Testis (tissue), 3 donors: ENCODE results near the gene ATXN7L1. TPM values are rescaled to one million over a fixed set of nuclear protein-coding genes. Genes with fewer than 3 reads are reported as not detected.

Experiments
- DNase-seq: peaks from one replicate; pipeline ENCODE4 v3.0.0-alpha.2; 2019
- H3K27ac ChIP-seq, 2 donors: fragments of 200-600 bp; sonication (generic); one replicate each; pipeline ENCODE4 v1.5.1; 2019
- H3K27me3 ChIP-seq: fragments of 200-600 bp; sonication (generic); one replicate; pipeline ENCODE4 v1.5.1; 2019
- H3K36me3 ChIP-seq: fragments of 200-600 bp; sonication (generic); one replicate; pipeline ENCODE4 v1.5.1; 2017; ENCODE audit warnings: low read depth; ENCODE audit errors: missing control alignments
- H3K4me1 ChIP-seq: fragments of 200-600 bp; sonication (generic); one replicate; pipeline ENCODE4 v1.5.1; 2019
- H3K4me3 ChIP-seq, 2 donors: fragments of 200-600 bp; sonication (generic); one replicate each; pipeline ENCODE4 v1.5.1; 2017 to 2019
- H3K9me3 ChIP-seq: fragments of 200-600 bp; sonication (generic); one replicate; pipeline ENCODE4 v1.5.1; 2017
- POLR2A ChIP-seq: fragments of 450-650 bp; IDR thresholded peaks from one replicate; pipeline ENCODE4 v1.6.1; 2017; ENCODE audit warnings: antibody characterized with exemption, mild to moderate bottlenecking, moderate library complexity
- WGBS, 2 donors: methylation state at CpG; one replicate each; pipeline ENCODE4 v1.1.5; 2018; 5-methylcytosine and 5-hydroxymethylcytosine counted together
- intact Hi-C: fragments of 100-400 bp; cut with DNase I; formaldehyde crosslinking; loops from one replicate; pipeline ENCODE4 v1.15.1; 2023; ENCODE audit warnings: low total_unique reads
- polyA plus RNA-seq: library from polyadenylated mRNA; stranded (reverse); fragments of 350-450 nt; fragmentation: Illumina TruSeq; extraction: RNeasy Lipid Tissue Mini Kit (QIAGEN cat#74804); gene quantifications from one replicate; pipeline ENCODE4 v1.2.3, GENCODE V29; 2014; ENCODE audit warnings: low read depth, low replicate concordance; ENCODE audit not compliant: insufficient read depth
- total RNA-seq, 2 donors: library from RNA; depleted of rRNA; stranded (reverse); fragments of >200 nt; gene quantifications; one replicate each; pipeline ENCODE4 v1.2.3, GENCODE V29; 2016
- TF ChIP-seq, protein P1 (sequence below), 3 experiments: fragments of 450-650 bp in 2 of 3; fragments of 200-600 bp in 1 of 3; sonication (generic) in 1 of 3; IDR thresholded peaks; one replicate each; pipeline ENCODE4 v1.5.1; 2016 to 2019; ENCODE audit warnings: antibody characterized with exemption in 3 of 3, mild to moderate bottlenecking in 2 of 3, moderate library complexity in 1 of 3

Gene ATXN7L1
- total and polyA plus RNA-seq, 3 donors from 2014 or later, result 35.7 to 61.7 (median 35.9) TPM

DNA sequence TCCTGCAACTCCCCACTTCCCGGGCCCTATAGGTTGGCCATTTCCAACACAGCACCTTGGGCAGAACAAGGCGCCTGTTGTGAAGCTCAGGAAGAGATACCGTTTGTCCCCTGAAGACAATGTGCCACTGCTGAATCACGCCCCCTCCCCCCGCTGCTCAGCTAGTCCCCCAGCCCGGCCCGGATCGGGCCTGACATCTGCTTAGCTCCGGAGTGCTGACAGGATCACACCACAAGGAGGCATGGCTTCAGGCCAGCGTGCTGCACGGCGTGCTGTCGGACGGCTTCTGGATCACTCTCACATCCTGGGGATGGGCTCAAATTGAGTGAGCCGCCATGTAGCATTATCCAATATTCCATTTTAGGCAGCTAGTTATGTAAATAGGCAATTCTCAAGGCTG is 233.0 kb downstream of the ATXN7L1 start:
- Histone ChIP-seq H3K9me3 (no peaks in the 10 kb centered on the region), H3K27me3 (no peaks in the 10 kb centered on the region), H3K27ac (no peak overlapping the region), H3K36me3 (no peaks in the 10 kb centered on the region), H3K4me3 (no peak overlapping the region), H3K4me1 (peaks cover 8% of the 10 kb centered on the region)
- TF ChIP-seq POLR2A, result no peak
- TF ChIP-seq, protein P1, sequence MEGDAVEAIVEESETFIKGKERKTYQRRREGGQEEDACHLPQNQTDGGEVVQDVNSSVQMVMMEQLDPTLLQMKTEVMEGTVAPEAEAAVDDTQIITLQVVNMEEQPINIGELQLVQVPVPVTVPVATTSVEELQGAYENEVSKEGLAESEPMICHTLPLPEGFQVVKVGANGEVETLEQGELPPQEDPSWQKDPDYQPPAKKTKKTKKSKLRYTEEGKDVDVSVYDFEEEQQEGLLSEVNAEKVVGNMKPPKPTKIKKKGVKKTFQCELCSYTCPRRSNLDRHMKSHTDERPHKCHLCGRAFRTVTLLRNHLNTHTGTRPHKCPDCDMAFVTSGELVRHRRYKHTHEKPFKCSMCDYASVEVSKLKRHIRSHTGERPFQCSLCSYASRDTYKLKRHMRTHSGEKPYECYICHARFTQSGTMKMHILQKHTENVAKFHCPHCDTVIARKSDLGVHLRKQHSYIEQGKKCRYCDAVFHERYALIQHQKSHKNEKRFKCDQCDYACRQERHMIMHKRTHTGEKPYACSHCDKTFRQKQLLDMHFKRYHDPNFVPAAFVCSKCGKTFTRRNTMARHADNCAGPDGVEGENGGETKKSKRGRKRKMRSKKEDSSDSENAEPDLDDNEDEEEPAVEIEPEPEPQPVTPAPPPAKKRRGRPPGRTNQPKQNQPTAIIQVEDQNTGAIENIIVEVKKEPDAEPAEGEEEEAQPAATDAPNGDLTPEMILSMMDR (IDR thresholded peaks at IDR 0.05), result no peak
- 70 to 91% methylated on average over 10 to 15 of the region's 15 CpGs for WGBS, 2 donors
- intact Hi-C loops, result no loop called here
- peak; percentile 72 for DNase-seq

DNA sequence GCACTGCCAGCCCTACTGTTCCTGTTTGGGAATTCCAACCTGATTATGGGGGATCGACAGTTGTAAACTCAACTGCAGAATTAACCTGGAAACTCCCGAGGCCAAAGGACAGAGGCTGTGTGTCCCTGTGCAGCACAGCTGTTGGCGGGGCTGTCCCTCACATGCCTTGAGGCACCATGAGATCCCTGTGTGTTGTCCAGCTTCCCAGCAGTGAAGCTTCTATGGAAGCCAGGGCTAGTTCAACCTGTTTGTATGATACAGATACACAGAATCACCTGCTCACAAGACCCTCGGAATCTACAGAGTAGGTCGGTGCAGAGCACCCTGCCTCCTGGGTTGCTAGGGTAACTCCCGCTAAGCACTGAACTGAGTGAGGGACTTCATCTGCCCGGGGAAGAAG is 234.1 kb downstream of the ATXN7L1 start:
- intact Hi-C loops, result no loop called here
- no peaks in the 10 kb centered on the region for H3K36me3 ChIP-seq
- 94 to 95% methylated on average over 5 to 7 of the region's 7 CpGs for WGBS, 2 donors
- H3K4me3 ChIP-seq, result no peak overlapping the region
- no peak overlapping the region for H3K27ac ChIP-seq
- TF ChIP-seq, protein P1 (IDR thresholded peaks at IDR 0.05), result no peak
- no peak for TF ChIP-seq POLR2A
- H3K9me3 ChIP-seq, result no peaks in the 10 kb centered on the region
- no peak for DNase-seq
- no peaks in the 10 kb centered on the region for H3K27me3 ChIP-seq
- H3K4me1 ChIP-seq, result peaks cover 8% of the 10 kb centered on the region

DNA sequence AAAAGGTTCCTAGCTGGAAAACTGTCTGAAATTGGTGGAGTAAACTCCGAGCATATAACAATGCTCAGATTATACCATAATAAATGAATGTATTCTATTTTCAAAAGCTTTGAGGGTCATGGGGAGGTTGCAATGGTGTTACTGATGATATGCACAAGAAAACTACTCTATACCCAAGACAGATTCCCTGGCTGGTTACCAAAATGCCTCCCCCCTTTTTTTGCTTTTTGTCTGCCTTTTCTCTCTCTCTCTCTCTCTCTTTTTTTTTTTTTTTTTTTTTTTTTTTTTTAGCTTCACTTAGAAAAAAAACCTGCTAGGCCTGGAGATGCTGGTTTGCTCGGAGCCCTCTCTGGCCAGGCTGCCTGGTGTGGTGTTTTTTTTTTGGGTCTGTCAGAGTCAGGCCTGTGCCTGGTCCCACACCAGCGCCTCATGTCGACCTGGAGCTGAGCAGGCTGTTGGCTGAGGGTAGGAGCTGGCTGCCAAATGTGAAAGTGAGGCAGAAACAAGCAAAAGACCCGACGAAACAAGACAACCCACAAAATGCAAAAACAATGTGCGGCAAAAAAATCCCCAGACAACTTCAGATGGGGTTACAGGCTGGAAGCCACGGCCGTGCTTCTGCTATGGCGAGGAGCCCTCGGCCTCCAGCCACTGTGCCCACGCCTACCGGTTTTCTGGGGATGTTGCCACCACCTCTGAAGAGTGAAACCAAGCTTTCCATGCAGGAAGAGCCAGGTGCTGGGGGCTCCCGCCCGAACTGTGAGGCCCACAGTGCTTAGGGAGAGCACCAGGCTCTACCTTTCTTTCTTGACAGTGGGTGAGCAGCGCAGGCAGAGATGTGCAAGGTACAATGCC is 235.2 kb downstream of the ATXN7L1 start:
- no peaks in the 10 kb centered on the region for H3K9me3 ChIP-seq
- 89% methylated on average over 16 of the region's 16 CpGs for WGBS, 2 donors
- H3K4me3 ChIP-seq, result no peak overlapping the region
- DNase-seq, result no peak
- no peak for TF ChIP-seq POLR2A
- TF ChIP-seq, protein P1 (IDR thresholded peaks at IDR 0.05), result no peak
- intact Hi-C loops, result no loop called here
- peaks cover 8% of the 10 kb centered on the region for H3K4me1 ChIP-seq
- H3K36me3 ChIP-seq, result no peaks in the 10 kb centered on the region
- H3K27me3 ChIP-seq, result no peaks in the 10 kb centered on the region
- no peak overlapping the region for H3K27ac ChIP-seq

DNA sequence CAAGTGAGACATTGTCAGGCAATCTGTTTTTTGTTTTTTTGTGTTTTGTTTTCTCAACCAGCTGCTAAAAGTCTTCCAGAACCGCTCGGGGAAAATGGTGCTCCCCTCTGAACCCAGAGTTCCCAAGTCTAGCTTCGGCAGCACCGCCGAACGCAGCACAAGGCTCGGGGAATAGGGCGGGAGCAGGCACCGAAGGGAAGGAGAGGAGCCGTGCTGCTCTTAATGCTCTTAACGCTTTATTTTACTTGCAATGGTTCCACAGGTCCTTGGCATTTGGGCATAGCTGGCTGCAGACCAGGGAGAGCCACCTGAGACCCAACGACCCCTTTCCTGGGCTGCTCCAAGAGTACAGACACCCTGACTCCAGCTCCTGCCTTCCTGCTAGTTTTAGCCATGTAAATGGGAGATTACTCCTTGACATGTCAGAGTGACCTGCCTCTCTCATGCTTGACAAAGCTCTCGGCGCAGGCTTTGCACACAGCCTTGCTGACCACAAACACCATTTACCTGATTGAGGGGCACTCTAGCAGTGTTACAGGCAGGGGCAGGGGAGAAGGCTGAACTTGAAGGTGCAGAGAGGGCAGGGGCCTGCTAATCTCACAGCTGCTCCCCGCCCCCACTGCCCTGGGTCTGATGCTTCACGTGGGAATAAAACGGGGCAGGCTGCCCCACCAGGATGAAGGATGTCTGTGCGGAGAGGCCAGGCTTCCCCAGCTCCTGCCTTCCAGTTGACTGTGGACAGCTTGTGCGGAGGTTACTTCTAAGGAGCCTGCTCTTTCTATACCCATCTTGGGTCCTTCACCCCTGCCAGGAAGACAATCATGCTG is 236.5 kb downstream of the ATXN7L1 start:
- H3K27ac ChIP-seq, result no peak overlapping the region
- no peak overlapping the region for H3K4me3 ChIP-seq
- H3K36me3 ChIP-seq, result no peaks in the 10 kb centered on the region
- H3K9me3 ChIP-seq, result no peaks in the 10 kb centered on the region
- no peak for DNase-seq
- 41 to 52% methylated on average over 18 to 19 of the region's 19 CpGs for WGBS, 2 donors
- H3K4me1 ChIP-seq, result peaks cover 8% of the 10 kb centered on the region
- intact Hi-C loops, result no loop called here
- TF ChIP-seq POLR2A, result no peak
- TF ChIP-seq, protein P1 (IDR thresholded peaks at IDR 0.05), result no peak
- H3K27me3 ChIP-seq, result no peaks in the 10 kb centered on the region
